Nephron (organoid): Measurements from ENCODE around the gene SLC2A4RG.
A peak's percentile ranks its signal among the peaks of the same experiment; 100 is the strongest.

Source experiments
- H3K27ac Mint-ChIP-seq, 3 experiments: 2 replicates each; pipeline ENCODE4 v1.8.0; 2020; ENCODE audit warnings: mixed read lengths in 3 of 3, mild to moderate bottlenecking in 2 of 3, moderate library complexity in 1 of 3
- H3K27me3 Mint-ChIP-seq: 2 replicates; pipeline ENCODE4 v1.8.0; 2021; ENCODE audit warnings: low read depth, mild to moderate bottlenecking, moderate library complexity, mixed read lengths
- H3K36me3 Mint-ChIP-seq: 2 replicates; pipeline ENCODE4 v1.8.0; 2020; ENCODE audit warnings: low read depth, mixed read lengths
- H3K4me1 Mint-ChIP-seq: 2 replicates; pipeline ENCODE4 v1.8.0; 2020; ENCODE audit warnings: mixed read lengths
- H3K4me3 Mint-ChIP-seq, 3 experiments: 2 replicates each; pipeline ENCODE4 v1.8.0; 2020; ENCODE audit warnings: mild to moderate bottlenecking in 3 of 3, mixed read lengths in 3 of 3, moderate library complexity in 2 of 3
- H3K9me3 Mint-ChIP-seq: 2 replicates; pipeline ENCODE4 v1.8.0; 2020; ENCODE audit warnings: mixed read lengths
- TF ChIP-seq, protein P1 (sequence below), 3 experiments: fragments of 200-600 bp; sonication (generic); IDR thresholded peaks; one replicate each; pipeline ENCODE4 v1.5.0; 2021; ENCODE audit warnings: antibody characterized with exemption in 3 of 3; ENCODE audit not compliant: unreplicated experiment in 3 of 3

The SLC2A4RG gene

DNA sequence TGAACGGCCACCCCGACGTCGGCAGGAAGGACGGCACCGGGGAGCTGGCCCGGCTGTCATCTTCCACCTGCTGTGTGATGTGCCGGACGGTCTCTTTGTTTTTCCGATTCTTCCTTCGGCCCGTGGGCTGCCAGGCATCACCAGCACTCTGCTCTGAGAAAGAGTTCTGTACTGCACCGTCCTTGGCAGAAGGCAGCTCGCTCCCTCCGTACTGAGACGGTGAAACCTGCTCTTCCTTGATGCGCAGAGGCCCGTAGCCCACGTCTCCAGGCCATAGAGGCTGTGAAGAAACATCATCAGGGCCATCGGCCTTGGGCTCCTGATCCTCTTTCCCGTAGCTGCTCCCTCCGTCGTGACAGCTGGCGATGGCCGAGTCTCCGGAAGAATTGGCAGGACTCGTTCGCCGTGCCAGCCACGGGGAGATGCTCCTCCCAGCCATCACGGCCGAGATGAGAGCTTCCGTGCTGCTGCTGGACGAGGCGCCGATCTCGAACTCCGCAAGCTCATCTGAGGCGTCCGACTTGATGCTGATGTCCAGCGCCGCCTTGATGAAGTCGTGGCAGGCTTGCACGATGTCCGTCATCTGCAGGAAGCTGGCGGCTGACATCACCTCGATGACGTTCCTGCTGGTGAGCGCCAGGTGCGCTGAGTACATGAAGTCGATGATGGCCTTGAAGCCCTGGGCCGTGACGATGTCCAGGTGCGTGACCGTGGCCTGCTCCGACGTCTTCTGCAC, 50.4 kb downstream of the SLC2A4RG start:
- Mint-ChIP-seq H3K27ac (no peak overlapping the region), H3K4me3 (no peak overlapping the region), H3K4me1 (peaks cover 32% of the 10 kb centered on the region), H3K9me3 (no peaks in the 10 kb centered on the region), H3K27me3 (no peaks in the 10 kb centered on the region), H3K36me3 (peaks cover 18% of the 10 kb centered on the region)
- TF ChIP-seq, protein P1, sequence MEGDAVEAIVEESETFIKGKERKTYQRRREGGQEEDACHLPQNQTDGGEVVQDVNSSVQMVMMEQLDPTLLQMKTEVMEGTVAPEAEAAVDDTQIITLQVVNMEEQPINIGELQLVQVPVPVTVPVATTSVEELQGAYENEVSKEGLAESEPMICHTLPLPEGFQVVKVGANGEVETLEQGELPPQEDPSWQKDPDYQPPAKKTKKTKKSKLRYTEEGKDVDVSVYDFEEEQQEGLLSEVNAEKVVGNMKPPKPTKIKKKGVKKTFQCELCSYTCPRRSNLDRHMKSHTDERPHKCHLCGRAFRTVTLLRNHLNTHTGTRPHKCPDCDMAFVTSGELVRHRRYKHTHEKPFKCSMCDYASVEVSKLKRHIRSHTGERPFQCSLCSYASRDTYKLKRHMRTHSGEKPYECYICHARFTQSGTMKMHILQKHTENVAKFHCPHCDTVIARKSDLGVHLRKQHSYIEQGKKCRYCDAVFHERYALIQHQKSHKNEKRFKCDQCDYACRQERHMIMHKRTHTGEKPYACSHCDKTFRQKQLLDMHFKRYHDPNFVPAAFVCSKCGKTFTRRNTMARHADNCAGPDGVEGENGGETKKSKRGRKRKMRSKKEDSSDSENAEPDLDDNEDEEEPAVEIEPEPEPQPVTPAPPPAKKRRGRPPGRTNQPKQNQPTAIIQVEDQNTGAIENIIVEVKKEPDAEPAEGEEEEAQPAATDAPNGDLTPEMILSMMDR (IDR thresholded peaks at IDR 0.05; ENCODE audit: unreplicated experiment in 3 of 3) = no peak

DNA sequence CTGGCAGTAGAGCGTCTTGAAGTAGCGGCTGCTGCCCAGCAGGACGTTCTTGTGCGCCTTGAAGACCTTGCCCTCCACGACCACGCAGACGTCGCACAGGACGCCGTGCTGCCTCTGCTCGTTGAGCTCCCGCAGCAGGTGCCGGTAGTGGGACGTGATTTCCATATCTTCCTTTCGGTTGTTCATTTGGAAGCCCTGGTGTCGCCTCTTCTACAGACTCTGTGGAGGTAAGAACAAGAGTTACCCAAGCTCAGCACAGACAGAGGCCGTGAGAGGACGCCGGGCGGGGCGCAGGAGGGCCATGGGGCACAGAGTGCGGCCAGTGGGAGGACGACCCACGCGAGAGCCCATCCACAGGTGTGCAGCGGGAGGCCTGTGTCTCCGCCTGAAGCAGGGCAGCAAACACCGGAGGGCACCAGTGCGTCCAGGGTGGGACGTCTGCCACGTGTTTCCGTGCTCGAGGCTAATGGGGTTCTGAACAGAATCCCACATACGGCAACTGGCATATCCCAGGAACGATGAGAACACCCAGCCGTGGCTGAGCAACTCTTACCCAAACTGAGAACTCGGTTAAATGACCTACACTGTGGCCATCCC, 51.1 kb downstream of the SLC2A4RG start:
- Mint-ChIP-seq H3K27me3 (no peaks in the 10 kb centered on the region), H3K4me3 (no peak overlapping the region), H3K4me1 (peaks cover 29% of the 10 kb centered on the region), H3K36me3 (peaks cover 17% of the 10 kb centered on the region), H3K27ac (no peak overlapping the region), H3K9me3 (no peaks in the 10 kb centered on the region)
- TF ChIP-seq, protein P1 (IDR thresholded peaks at IDR 0.05; ENCODE audit: unreplicated experiment in 3 of 3) = no peak

DNA sequence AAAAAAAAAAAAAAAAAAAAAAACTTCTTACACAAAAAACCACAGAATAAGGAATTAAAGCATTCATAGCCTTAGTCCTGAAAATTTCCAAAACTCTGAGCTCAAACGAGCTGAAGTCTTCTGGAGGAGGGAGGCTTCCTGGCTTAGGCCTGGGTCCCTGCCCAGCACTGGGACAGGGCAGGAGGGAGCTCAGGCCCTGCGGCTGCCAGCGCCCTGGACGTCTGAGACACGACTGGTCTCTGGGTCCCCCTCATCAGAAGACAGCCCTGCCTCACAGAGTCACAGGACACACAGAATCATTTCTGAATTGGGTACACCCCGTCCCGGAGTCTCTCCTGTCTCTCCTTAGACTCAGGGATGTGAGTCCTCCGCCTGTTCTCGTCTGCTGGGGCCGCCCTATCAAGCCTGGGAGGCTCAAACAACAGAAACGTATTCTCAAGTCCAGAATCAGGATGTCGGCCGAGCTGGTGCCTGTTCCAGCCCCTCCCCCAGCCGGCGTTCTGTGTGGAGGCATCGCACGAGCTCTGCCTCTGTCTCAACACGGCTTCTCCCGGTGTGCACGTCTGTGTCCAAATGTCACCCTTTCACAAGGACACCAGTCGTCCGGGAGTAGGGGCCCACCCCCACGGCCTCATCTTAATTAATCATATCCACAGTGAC, 52.1 kb downstream of the SLC2A4RG start:
- peaks cover 23% of the 10 kb centered on the region for H3K4me1 Mint-ChIP-seq
- no peaks in the 10 kb centered on the region for H3K9me3 Mint-ChIP-seq
- peak overlapping the region; percentile 51 to 71 (median 56) for H3K27ac Mint-ChIP-seq
- H3K4me3 Mint-ChIP-seq = no peak overlapping the region
- TF ChIP-seq, protein P1 (IDR thresholded peaks at IDR 0.05; ENCODE audit: unreplicated experiment in 3 of 3) = no peak
- peaks cover 19% of the 10 kb centered on the region for H3K36me3 Mint-ChIP-seq
- no peaks in the 10 kb centered on the region for H3K27me3 Mint-ChIP-seq

DNA sequence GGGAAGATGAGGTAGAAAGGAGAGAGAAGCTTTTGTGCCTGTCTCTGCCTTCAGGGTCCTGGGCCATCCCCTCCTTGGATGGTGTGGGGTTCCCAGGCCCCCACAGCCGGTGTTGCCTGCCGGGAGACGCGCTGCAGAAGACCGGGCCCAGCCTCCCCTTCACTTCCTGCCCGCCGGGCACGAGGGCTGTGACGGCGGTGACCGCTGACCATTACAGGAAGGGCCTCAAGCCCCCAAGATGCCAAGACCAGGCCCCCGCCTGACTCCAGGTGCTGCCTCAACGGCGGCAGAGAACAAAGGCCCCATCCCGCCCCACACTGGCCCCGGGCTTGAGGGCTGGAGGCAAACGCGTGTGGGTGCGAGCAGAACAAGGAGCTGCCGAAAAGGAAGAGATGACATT, 53.3 kb downstream of the SLC2A4RG start:
- H3K9me3 Mint-ChIP-seq = peaks cover 2% of the 10 kb centered on the region

More for the DNA sequence above, 53.3 kb downstream of the SLC2A4RG start:
- TF ChIP-seq, protein P1 (IDR thresholded peaks at IDR 0.05; ENCODE audit: unreplicated experiment in 3 of 3) = no peak
- no peaks in the 10 kb centered on the region for H3K27me3 Mint-ChIP-seq
- no peak overlapping the region for H3K4me3 Mint-ChIP-seq
- no peak overlapping the region for H3K27ac Mint-ChIP-seq
- peaks cover 24% of the 10 kb centered on the region for H3K36me3 Mint-ChIP-seq
- H3K4me1 Mint-ChIP-seq = peaks cover 11% of the 10 kb centered on the region
